HepG2 (cell line): ENCODE data around the gene SNAPIN. TPM values are rescaled to one million over a fixed set of nuclear protein-coding genes. Genes with fewer than 3 reads are reported as not detected.

Source experiments
- ATAC-seq: fragments of 200-7000 bp; cut with Tn5 transposase; 3 replicates; pipeline ENCODE4 v1.9.1; 2020; ENCODE audit warnings: mild to moderate bottlenecking, moderate library complexity
- BruUV-seq: library from RNA; stranded (reverse); fragments of 400-500 nt; replicated peaks from 2 replicates; lab custom pipeline; 2021; lab: Mats Ljungman, UMichigan
- CTCF ChIA-PET: fragments of 300-600 bp; formaldehyde crosslinking; extraction: SDS; loops from one replicate; lab custom pipeline; 2021; ENCODE audit warnings: low total read pairs, inconsistent platforms, low intra/inter-chr PET ratio; lab: Yijun Ruan, JAX
- POLR2A ChIA-PET: fragments of 350-600 bp; sonication (Branson Sonifier 250); formaldehyde crosslinking; loops from one replicate; lab custom pipeline; 2020; ENCODE audit warnings: antibody characterized with exemption, inconsistent platforms; lab: Yijun Ruan, JAX
- DNase-seq: peaks from one replicate; pipeline ENCODE4 v3.0.0-alpha.2; 2015; ENCODE audit warnings: low spot score
- FAIRE-seq: peaks from 3 replicates; lab custom pipeline; 2011; peaks lifted over from hg19 to GRCh38; lab: Jason Lieb, UNC
- H2AFZ ChIP-seq: one replicate; pipeline ENCODE4 v1.6.1; 2011; ENCODE audit warnings: low read length, inconsistent platforms
- H3K27ac ChIP-seq: fragments of 300-600 bp; 3 replicates; pipeline ENCODE4 v1.8.0; 2011; ENCODE audit warnings: mixed run types, mild to moderate bottlenecking, mixed read lengths, low read length, inconsistent platforms; ENCODE audit not compliant: insufficient read depth; ENCODE audit errors: extremely low read length
- H3K27me3 ChIP-seq, 2 experiments: fragments of 200-600 bp in 1 of 2; 2 replicates in 1 of 2; 3 replicates in 1 of 2; pipeline versions ENCODE4 v1.6.0 to v1.8.0; 2011; ENCODE audit warnings: low read length in 2 of 2, mild to moderate bottlenecking in 2 of 2, moderate library complexity in 2 of 2, inconsistent platforms in 1 of 2; ENCODE audit not compliant: insufficient read depth in 2 of 2, control insufficient read depth in 1 of 2
- H3K36me3 ChIP-seq, 2 experiments: fragments of 200-600 bp in 1 of 2; replicated peaks in 1 of 2; 2 replicates in 1 of 2; 3 replicates in 1 of 2; pipeline versions ENCODE4 v1.5.1 to v1.8.0; 2011; ENCODE audit warnings: low read length in 2 of 2, inconsistent platforms in 1 of 2; ENCODE audit not compliant: insufficient read depth in 2 of 2, control insufficient read depth in 1 of 2
- H3K4me1 ChIP-seq: 2 replicates; pipeline ENCODE4 v1.5.1; 2012; ENCODE audit warnings: low read length, inconsistent platforms; ENCODE audit not compliant: insufficient read depth
- H3K4me2 ChIP-seq: 2 replicates; pipeline ENCODE4 v1.6.0; 2011; ENCODE audit warnings: low read depth, low read length, inconsistent platforms
- H3K4me3 ChIP-seq, 3 experiments: fragments of 200-600 bp in 1 of 3; sonication (generic), shearing (Covaris generic) in 1 of 3; replicated peaks in 1 of 3; 2 replicates each; pipeline ENCODE4 v1.5.1; 2011 to 2016; ENCODE audit warnings: low read length in 3 of 3, inconsistent platforms in 2 of 3, low read depth in 2 of 3, mild to moderate bottlenecking in 2 of 3, control low read depth in 1 of 3, mixed read lengths in 1 of 3; ENCODE audit not compliant: insufficient read depth in 1 of 3
- H3K79me2 ChIP-seq: one replicate; pipeline ENCODE4 v1.6.1; 2011; ENCODE audit warnings: low read length, inconsistent platforms; ENCODE audit not compliant: insufficient read depth
- H3K9ac ChIP-seq: 2 replicates; pipeline ENCODE4 v1.6.0; 2011; ENCODE audit warnings: mild to moderate bottlenecking, low read depth, low read length, inconsistent platforms; ENCODE audit not compliant: insufficient read depth
- H3K9me3 ChIP-seq: 2 replicates; pipeline ENCODE4 v1.5.1; 2012; ENCODE audit warnings: mild to moderate bottlenecking, low read length
- H4K20me1 ChIP-seq: 2 replicates; pipeline ENCODE4 v1.6.0; 2011; ENCODE audit warnings: inconsistent platforms, mild to moderate bottlenecking, low read length, moderate library complexity; ENCODE audit not compliant: insufficient read depth
- CENPX ChIP-seq: sonication (generic); formaldehyde crosslinking; IDR thresholded peaks from 2 replicates; pipeline ENCODE4 v1.9.0; 2021; ENCODE audit warnings: mild to moderate bottlenecking, missing genetic modification reagents, moderate library complexity
- FOSL1 ChIP-seq: sonication (generic); formaldehyde crosslinking; IDR thresholded peaks from 2 replicates; pipeline ENCODE4 v1.9.0; 2021; ENCODE audit warnings: missing genetic modification reagents, borderline replicate concordance
- KAT2B ChIP-seq: fragments of 150-350 bp; IDR thresholded peaks from 2 replicates; pipeline ENCODE4 v1.6.1; 2014; ENCODE audit warnings: low read depth, low read length, borderline replicate concordance
- NCOA5 ChIP-seq: sonication (generic); formaldehyde crosslinking; IDR thresholded peaks from 2 replicates; pipeline ENCODE4 v1.4.0; 2020; ENCODE audit warnings: missing genetic modification reagents
- UBTF ChIP-seq: sonication (generic); formaldehyde crosslinking; IDR thresholded peaks from 2 replicates; pipeline ENCODE4 v1.4.0; 2020; ENCODE audit warnings: mild to moderate bottlenecking, missing genetic modification reagents
- ZNF629 ChIP-seq: sonication (generic); formaldehyde crosslinking; conservative IDR thresholded peaks from 2 replicates; pipeline ENCODE4 v1.5.0; 2020; ENCODE audit warnings: missing genetic modification reagents
- WGBS: methylation state at CpG from one replicate; pipeline ENCODE4 v1.1.6; 2017; ENCODE audit warnings: low lambda C conversion rate; 5-methylcytosine and 5-hydroxymethylcytosine counted together
- in situ Hi-C: cut with HindIII; loops from 2 replicates; pipeline ENCODE4 v1.10.0; 2017; ENCODE audit warnings: low pct_unique_long_range_greater_than_20kb; ENCODE audit not compliant: extremely low pct_ligation_motif_present
- intact Hi-C: fragments of 100-400 bp; cut with micrococcal nuclease; formaldehyde crosslinking; loops from one replicate; pipeline ENCODE4 v1.10.0; 2022; ENCODE audit not compliant: unreplicated experiment
- polyA plus RNA-seq, 8 experiments: library from polyadenylated mRNA; depleted of rRNA in 3 of 8; stranded (reverse) in 7 of 8; unstranded in 1 of 8; fragments of >200 nt; fragmentation: Illumina TruSeq in 4 of 8; extraction: Trizol in 4 of 8; gene quantifications; 2 replicates each; pipeline versions ENCODE4 v1.2.1 to v1.2.3, GENCODE V29; 2011 to 2016; ENCODE audit warnings: low read depth in 4 of 8, missing spikeins in 1 of 8, mixed read lengths in 1 of 8; ENCODE audit not compliant: insufficient read depth in 1 of 8
- total RNA-seq, 5 experiments: library from RNA; depleted of rRNA; stranded (reverse); fragments of >200 nt; fragmentation: Illumina TruSeq; extraction: Trizol; gene quantifications; 2 replicates each; pipeline ENCODE4 v1.2.3, GENCODE V29; 2016; ENCODE audit warnings: low read depth in 1 of 5
- TF ChIP-seq, protein P1 (sequence below): sonication (generic); formaldehyde crosslinking; IDR thresholded peaks from 2 replicates; pipeline ENCODE4 v1.9.0; 2021; ENCODE audit warnings: missing genetic modification reagents, borderline replicate concordance

SNAPIN gene
- total and polyA plus RNA-seq, 2 of the 13 experiments (the other 11 are each of a cell fraction or from before 2014, with no cell fraction given), result 23.9 to 25.7 TPM

- TF ChIP-seq, protein P1, sequence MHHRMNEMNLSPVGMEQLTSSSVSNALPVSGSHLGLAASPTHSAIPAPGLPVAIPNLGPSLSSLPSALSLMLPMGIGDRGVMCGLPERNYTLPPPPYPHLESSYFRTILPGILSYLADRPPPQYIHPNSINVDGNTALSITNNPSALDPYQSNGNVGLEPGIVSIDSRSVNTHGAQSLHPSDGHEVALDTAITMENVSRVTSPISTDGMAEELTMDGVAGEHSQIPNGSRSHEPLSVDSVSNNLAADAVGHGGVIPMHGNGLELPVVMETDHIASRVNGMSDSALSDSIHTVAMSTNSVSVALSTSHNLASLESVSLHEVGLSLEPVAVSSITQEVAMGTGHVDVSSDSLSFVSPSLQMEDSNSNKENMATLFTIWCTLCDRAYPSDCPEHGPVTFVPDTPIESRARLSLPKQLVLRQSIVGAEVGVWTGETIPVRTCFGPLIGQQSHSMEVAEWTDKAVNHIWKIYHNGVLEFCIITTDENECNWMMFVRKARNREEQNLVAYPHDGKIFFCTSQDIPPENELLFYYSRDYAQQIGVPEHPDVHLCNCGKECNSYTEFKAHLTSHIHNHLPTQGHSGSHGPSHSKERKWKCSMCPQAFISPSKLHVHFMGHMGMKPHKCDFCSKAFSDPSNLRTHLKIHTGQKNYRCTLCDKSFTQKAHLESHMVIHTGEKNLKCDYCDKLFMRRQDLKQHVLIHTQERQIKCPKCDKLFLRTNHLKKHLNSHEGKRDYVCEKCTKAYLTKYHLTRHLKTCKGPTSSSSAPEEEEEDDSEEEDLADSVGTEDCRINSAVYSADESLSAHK, result no peak
- TF ChIP-seq NCOA5 (CRISPR knock-in tag) (no peak), KAT2B (no peak), CENPX (CRISPR knock-in tag) (no peak)
- TF ChIP-seq, all 625 proteins: peak for 97
These were observed 45.7 kb upstream of the SNAPIN start, which contains the start of gene S100A16 (continued) for GRCh38 chr1:153612755-153613331.

GRCh38 chr1:153613406-153613805 is 45.1 kb upstream of the SNAPIN start:
- no peak for ATAC-seq
- peak overlapping the region; percentile 80 for H3K9ac ChIP-seq

More at GRCh38 chr1:153613406-153613805, 45.1 kb upstream of the SNAPIN start:
- WGBS, result 77% methylated on average over 5 of the region's 5 CpGs
- Histone ChIP-seq H3K27ac (peak overlapping the region; percentile 66), H4K20me1 (no peaks in the 10 kb centered on the region), H3K9me3 (no peaks in the 10 kb centered on the region), H3K36me3 (no peaks in the 10 kb centered on the region)
- in situ Hi-C loops (no loop called here), intact Hi-C loops (no loop called here)
- CTCF ChIA-PET, result no interaction called here
- TF ChIP-seq UBTF (CRISPR knock-in tag) (peak; percentile 0; the same call in 1 of the 2 replicates), FOSL1 (CRISPR knock-in tag) (no peak), ZNF629 (CRISPR knock-in tag) (0 out of 2 replicates have a peak, but pooled peaks have one; percentile 42)
- TF ChIP-seq, all 625 proteins: peak for 2
- Histone ChIP-seq H2AFZ (no peak overlapping the region), H3K4me2 (peak overlapping the region; percentile 84), H3K4me3 (peak overlapping the region in 2 of 3 experiments; percentile 60 to 76; a peak in 3 of 6 replicates), H3K4me1 (peaks cover 80% of the 10 kb centered on the region), H3K27me3 (no peaks in the 10 kb centered on the region; a peak in 1 of 5 replicates), H3K79me2 (peaks cover 7% of the 10 kb centered on the region)
- no peak for DNase-seq
- POLR2A ChIA-PET, result interaction anchor here (1.0 to 12.2 kb wide), 10 partner anchors 10 to 162 kb away, joined by 3 to 390 read pairs (median 5); partner anchors contain the start of genes CHTOP, S100A1, S100A13 and SLC27A3
- BruUV-seq, result no TSS peak
- no peak for FAIRE-seq
